Ramos (cell line): ENCODE data around the gene IL4.
"Not testable (repeated sequence)": the region's sequence is repeated elsewhere in the genome, so short reads cannot be mapped to it uniquely, and the experiment has no call there.

ENCODE experiments used
- in situ Hi-C: fragments of 300-500 bp; cut with MboI; formaldehyde crosslinking; loops from one replicate; pipeline ENCODE4 v1.14.3; 2022; ENCODE audit warnings: low sequenced_read_pairs; ENCODE audit not compliant: unreplicated experiment

The IL4 gene

GRCh38 chr5:132673939-132674630 is at the start of gene IL4:
Gene IL4 (plus strand): TSS chr5:132673989. CDS start chr5:132674051, 62 bp downstream.
- in situ Hi-C loops = no loop called here

DNA sequence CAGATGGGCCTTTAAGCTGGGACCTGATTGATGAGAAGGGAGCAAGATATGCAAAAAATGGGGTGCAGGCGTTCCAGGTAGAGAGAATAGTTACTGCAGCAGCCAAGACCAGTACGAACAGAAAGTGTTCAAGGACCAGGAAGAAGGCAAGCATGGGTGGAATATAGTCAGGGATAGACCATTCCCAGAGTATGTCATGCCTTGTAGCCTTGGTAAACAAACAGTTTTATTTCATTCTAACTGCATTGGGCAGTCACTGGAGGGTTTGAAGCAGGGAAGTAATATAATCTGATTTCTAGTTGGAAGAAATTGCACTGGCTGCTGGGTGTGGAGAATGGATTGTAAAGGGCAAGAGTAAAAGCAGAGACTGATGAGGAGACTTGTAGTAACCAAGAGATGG is 46.3 kb upstream of the IL4 start:
- in situ Hi-C loops = no loop called here

DNA sequence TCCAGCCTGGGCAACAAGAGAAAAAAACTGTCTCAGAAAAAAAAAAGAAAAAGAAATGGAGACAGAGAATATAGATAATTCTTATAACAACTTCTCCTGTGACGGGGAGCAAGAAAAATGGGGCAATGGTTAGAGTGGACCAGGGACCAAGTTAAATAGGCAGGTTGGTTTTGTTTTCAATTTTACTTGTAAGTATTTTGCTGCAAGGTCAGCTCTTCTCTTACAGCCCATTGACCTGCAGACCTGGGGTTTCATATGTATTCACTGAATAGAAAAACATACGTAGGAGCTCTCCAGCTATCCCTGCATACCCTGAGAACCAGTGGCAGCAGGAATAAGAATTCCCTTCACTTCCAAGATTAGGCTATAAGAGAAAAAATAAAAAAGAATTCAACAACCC is 45.0 kb upstream of the IL4 start:
- in situ Hi-C loops = no loop called here

DNA sequence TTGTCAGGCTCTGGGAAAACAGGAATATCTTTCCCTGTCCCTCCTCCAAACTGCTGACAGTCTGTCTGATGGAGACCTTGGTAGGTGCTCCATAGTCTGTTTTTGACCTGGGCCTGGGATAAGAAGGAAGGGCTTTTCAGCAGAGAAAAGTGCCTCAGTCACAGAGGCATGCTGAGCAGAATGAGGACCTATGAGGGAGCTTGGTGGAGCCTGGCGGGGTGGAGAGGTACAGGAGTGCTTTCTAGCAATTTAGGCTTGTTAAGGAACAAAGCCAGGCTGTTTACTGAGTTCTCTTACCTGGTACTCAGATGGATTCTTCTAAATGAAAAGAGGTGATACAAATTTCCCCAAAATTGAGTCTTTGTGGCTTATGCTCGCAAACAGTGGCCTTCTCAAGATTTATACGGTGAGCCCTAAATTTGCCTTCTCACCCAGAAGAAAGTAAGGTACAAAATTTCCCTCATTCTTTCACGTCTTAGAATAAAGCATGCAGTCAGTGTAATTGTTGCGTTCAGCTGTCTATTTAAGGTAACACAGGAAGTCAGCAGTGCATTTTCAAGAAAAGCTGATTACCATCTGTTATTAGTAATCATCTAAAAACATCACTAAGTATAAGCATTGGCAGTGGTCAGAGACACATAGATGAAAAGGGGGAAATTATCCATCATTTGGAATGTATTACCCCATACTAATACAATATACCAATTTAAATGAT is 44.4 kb upstream of the IL4 start:
- in situ Hi-C loops = no loop called here

DNA sequence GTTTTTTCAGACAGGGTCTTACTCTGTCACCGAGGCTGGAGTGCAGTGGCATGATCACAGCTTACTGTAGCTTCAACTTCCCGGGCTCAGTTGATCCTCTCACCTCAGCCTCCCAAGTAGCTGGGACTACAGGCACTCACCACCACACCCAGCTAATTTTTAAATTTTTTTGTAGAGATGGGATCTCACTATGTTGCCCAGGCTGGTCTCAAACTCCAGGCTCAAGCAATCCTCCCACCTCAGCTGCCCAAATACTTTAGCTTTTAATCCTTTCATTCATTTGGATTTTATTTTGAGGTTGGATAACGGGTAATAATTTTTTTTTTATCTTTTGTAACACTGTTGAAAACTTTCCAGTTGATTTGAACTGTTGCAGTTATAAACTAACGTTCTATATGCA is 40.2 kb upstream of the IL4 start:
- in situ Hi-C loops = not testable (repeated sequence)

DNA sequence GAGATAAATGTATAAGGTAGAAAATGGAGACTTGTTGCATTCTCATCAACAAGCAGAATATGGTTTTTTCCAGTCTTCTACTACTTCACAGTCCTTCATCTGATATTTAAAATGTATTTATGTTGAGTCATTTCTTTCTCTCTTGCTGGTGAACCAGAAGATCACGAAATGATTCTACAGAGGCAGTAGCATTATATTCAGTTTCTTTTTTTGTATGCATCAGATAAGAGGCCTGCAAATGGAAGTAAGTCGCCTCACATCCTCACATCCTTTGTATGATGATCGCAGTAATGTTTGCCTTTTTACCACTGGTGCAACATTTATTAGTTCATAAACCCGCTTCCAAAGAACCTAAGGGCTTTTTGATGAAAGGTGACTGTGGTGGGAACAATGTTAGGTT is 37.9 kb upstream of the IL4 start:
- in situ Hi-C loops = no loop called here

- in situ Hi-C loops = no loop called here
These were observed 36.5 kb upstream of the IL4 start for GRCh38 chr5:132637241-132637640.

- in situ Hi-C loops = no loop called here
These were observed 34.1 kb upstream of the IL4 start for GRCh38 chr5:132639706-132640130.

DNA sequence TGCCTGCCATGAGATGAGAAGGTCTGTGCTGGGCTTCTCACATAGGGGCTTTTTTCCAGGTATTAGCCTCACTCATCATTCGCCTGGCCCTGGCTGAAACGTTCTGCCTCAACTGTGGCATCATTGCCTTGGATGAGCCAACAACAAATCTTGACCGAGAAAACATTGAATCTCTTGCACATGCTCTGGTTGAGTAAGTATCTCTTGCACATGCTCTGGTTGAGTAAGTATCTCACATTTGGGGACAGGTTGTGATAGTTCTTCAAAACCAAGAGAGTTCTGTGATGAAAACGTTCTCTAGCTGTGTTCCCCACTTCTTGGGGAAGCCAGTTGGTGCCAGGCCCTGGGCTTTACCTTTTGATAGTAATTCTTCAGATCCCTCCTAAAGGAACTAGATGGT is 33.2 kb upstream of the IL4 start:
- in situ Hi-C loops = no loop called here

DNA sequence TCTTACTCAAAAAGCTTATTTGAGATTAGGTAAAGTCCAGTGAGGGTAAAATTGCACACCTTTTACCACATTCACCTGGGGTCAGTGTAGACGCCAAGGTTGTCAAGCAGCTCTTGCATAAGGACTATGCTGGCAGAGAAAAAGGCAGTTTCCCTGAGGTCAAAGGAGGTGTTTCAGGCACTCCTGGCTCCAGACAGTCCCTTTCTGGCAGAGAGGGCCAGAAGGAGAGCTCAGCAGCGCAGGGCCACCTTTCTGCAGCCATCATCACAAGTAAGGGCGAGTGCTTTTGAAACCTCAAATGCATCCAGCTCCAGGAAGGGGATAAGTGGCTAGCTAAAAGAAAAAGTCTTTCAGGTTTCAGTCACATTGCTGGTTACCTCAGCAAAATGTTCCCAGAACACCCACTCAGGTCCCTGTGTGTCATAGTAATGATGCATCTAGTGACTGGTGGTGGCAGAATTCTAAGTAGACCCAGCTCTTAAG is 32.5 kb upstream of the IL4 start:
- in situ Hi-C loops = no loop called here

DNA sequence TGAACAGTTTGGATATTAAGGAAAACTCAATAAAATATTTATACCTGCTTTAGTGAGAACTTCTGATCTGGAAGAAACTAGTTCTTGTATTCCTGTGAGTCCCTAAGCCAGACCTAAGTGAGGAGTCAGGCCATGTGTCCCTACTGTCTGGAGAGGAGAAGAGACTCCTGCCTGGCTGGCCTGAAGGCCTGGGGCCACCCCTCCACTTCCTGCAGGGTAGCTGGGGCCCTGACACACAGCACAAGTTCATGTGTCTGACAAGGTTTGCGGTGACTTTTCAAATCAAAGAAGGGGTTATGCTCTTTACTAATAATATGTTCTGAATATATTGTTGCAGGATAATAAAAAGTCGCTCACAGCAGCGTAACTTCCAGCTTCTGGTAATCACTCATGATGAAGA is 31.9 kb upstream of the IL4 start:
- in situ Hi-C loops = no loop called here

DNA sequence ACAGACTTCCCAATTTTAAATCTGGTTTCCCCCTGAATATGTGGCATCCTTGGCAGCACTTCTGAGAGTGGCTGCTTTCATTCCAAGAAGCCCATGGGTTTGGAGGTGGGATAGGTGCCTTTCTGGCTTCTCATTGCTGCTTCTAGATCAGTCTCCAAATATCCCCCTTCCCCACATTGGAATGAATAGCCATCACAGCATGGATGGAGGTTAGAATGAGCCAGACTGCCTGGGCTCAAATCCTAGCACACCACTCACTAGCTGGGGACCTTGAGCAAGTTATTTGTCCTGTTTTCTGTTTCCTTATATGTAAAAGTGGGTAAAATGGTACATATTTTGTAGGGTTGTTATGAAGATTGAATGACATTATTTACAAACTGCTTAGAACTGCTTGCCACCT is 29.6 kb upstream of the IL4 start:
- in situ Hi-C loops = no loop called here

DNA sequence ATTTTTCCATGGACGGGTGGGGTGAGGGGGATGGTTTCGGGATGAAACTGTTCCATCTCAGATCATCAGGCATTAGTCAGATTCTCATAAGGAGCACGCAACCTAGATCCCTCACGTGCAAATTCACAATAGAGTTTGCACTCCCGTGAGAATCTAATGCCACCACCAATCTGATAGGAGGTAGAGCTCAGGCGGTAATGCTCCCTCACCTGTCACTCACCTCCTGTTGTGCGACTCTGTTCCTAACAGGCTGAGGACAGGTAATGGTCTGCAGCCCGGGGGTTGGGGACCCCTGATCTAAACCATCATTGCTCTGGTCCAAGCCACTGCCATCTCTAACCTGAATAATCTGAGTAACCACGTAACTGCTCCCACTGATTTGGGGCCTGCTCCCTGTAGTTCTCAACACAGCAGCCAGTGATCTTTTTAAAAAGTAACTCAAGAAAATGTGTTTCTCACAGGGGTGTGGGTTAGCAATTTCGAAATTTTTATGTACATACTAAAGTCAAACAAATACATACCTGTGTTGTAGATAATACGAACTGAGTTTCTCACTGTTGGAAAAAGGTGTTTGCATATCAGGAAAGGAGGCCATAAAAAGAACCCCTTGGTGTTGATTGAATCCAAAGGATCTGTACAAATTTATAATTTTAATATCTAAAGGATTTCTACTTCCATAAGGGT is 27.1 kb upstream of the IL4 start:
- in situ Hi-C loops = no loop called here

GRCh38 chr5:132647473-132647872 is 26.3 kb upstream of the IL4 start:
- in situ Hi-C loops = no loop called here

- in situ Hi-C loops = no loop called here
These were observed 25.4 kb upstream of the IL4 start for GRCh38 chr5:132648355-132648754.

DNA sequence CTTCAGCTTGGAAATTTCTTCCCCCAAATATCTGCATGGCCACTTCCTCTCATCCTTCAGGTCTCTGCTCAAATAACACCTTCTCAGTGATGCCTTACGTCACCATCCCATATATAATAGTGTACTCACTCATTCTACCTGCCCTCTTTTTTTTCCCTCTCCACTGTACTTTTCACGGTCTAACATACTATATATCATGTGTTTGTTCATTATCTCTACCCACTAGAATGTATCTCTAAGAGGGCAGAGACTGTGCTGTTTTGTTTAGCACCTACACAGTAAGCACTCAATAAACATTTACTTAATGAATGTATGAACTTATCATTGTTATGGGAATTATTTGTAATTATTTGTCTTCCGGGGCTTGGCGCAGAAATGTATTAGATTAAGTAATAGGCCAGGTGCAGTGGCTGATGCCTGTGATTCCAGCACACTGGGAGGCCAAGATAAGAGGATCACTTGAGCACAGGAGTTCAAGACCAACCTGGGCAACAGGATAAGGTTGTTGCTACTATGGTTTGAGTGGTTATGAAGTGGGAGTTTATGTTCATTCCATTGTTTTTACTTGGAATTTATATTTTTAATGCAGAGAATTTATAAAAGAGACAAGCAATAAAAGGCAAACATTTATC is 21.8 kb upstream of the IL4 start:
- in situ Hi-C loops = loop anchor here (10.0 kb wide), 1 partner anchor 173 kb away; no protein-coding TSS in a partner anchor

- in situ Hi-C loops = loop anchor here (10.0 kb wide), 1 partner anchor 171 kb away; no protein-coding TSS in a partner anchor
These were observed 20.1 kb upstream of the IL4 start for GRCh38 chr5:132653716-132654115.

GRCh38 chr5:132655821-132656773 is 17.7 kb upstream of the IL4 start:
- in situ Hi-C loops = loop anchor here (10.0 kb wide), 1 partner anchor 169 kb away; no protein-coding TSS in a partner anchor

DNA sequence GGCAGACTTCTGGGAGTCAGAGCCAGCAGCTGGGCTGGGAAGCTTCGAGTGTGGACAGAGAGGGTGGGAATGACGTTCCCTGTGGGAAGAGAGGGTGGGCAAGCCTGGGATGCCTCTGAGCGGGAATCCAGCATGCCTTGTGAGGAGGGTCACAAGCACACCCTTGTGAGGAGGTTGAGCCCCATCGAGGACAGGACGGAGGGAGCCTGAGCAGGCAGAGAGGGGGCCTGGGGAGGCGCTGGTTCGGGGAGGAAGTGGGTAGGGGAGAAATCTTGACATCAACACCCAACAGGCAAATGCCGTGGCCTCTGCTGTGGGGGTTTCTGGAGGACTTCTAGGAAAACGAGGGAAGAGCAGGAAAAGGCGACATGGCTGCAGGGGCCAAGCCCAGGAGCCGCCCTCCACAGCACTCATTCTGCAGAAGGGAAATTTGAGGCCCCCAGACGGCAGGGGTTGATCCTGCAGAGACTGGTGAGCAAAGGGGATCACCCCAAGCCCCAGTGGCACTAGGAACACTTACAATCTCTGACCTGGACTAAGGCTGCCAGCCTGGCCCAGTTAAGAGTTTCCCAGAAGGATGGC is 16.9 kb upstream of the IL4 start:
- in situ Hi-C loops = loop anchor here (10.0 kb wide), 1 partner anchor 168 kb away; no protein-coding TSS in a partner anchor
